IPS-18c (cell line): ENCODE measurements around the gene FOXI2.

Experiments used
- H3K4me3 ChIP-seq: 2 replicates; pipeline ENCODE4 v1.7.0; 2013; ENCODE audit warnings: low read depth, mild to moderate bottlenecking, low read length, moderate library complexity; ENCODE audit not compliant: insufficient read depth
- H3K9me3 ChIP-seq: one replicate; pipeline ENCODE4 v1.6.1; 2013; ENCODE audit warnings: mild to moderate bottlenecking, low read length, moderate library complexity; ENCODE audit not compliant: control insufficient read depth, insufficient read depth

Gene FOXI2

GRCh38 chr10:127736915-127737562, at the start of gene FOXI2:
FOXI2 (plus strand) TSS chr10:127737185; CDS start chr10:127737274, 89 bp downstream.
- H3K4me3 ChIP-seq = peak within 1 kb of the TSS; percentile 57
- H3K9me3 ChIP-seq = peaks cover 2% of the 10 kb centered on the region

GRCh38 chr10:127687548-127687947, 49.4 kb upstream of the FOXI2 start:
- no peak overlapping the region for H3K4me3 ChIP-seq
- H3K9me3 ChIP-seq = no peaks in the 10 kb centered on the region

- Histone ChIP-seq H3K4me3 (no peak overlapping the region), H3K9me3 (no peaks in the 10 kb centered on the region)
Observed at GRCh38 chr10:127690176-127690835, 46.7 kb upstream of the FOXI2 start.

GRCh38 chr10:127694580-127695193, 42.3 kb upstream of the FOXI2 start:
- H3K4me3 ChIP-seq = no peak overlapping the region
- no peaks in the 10 kb centered on the region for H3K9me3 ChIP-seq

- no peaks in the 10 kb centered on the region for H3K9me3 ChIP-seq
- no peak overlapping the region for H3K4me3 ChIP-seq
Observed at GRCh38 chr10:127695431-127695830, 41.6 kb upstream of the FOXI2 start.

GRCh38 chr10:127698886-127699285, 38.1 kb upstream of the FOXI2 start:
- Histone ChIP-seq H3K9me3 (peaks cover 2% of the 10 kb centered on the region), H3K4me3 (no peak overlapping the region)

GRCh38 chr10:127699311-127699710, 37.7 kb upstream of the FOXI2 start:
- Histone ChIP-seq H3K4me3 (no peak overlapping the region), H3K9me3 (peaks cover 2% of the 10 kb centered on the region)

- H3K9me3 ChIP-seq = peaks cover 2% of the 10 kb centered on the region
- no peak overlapping the region for H3K4me3 ChIP-seq
Observed at GRCh38 chr10:127702271-127702670, 34.7 kb upstream of the FOXI2 start.

GRCh38 chr10:127715249-127715648, 21.7 kb upstream of the FOXI2 start:
- H3K9me3 ChIP-seq = no peaks in the 10 kb centered on the region
- no peak overlapping the region for H3K4me3 ChIP-seq

- H3K9me3 ChIP-seq = no peaks in the 10 kb centered on the region
- no peak overlapping the region for H3K4me3 ChIP-seq
Observed at GRCh38 chr10:127715782-127716378, 21.1 kb upstream of the FOXI2 start.

- no peak overlapping the region for H3K4me3 ChIP-seq
- no peaks in the 10 kb centered on the region for H3K9me3 ChIP-seq
Observed at GRCh38 chr10:127720142-127720541, 16.8 kb upstream of the FOXI2 start.

GRCh38 chr10:127720903-127721302, 16.1 kb upstream of the FOXI2 start:
- H3K9me3 ChIP-seq = no peaks in the 10 kb centered on the region
- no peak overlapping the region for H3K4me3 ChIP-seq

- no peak overlapping the region for H3K4me3 ChIP-seq
Observed at GRCh38 chr10:127734753-127735152, 2.2 kb upstream of the FOXI2 start.

GRCh38 chr10:127735156-127735555, 1.8 kb upstream of the FOXI2 start:
- H3K4me3 ChIP-seq = peak overlapping the region; percentile 57; the same call in 1 of the 2 replicates
- H3K9me3 ChIP-seq = peaks cover 2% of the 10 kb centered on the region

More at GRCh38 chr10:127734753-127735152, 2.2 kb upstream of the FOXI2 start:
- peaks cover 2% of the 10 kb centered on the region for H3K9me3 ChIP-seq

- Histone ChIP-seq H3K4me3 (peak overlapping the region; percentile 57), H3K9me3 (peaks cover 2% of the 10 kb centered on the region)
Observed at GRCh38 chr10:127735723-127736221, 1.2 kb upstream of the FOXI2 start.

- H3K9me3 ChIP-seq = peaks cover 2% of the 10 kb centered on the region
- peak overlapping the region; percentile 57 for H3K4me3 ChIP-seq
Observed at GRCh38 chr10:127736222-127736914, 617 bp upstream of the FOXI2 start.
